ENCODE results near the gene FUZ.

DNA sequence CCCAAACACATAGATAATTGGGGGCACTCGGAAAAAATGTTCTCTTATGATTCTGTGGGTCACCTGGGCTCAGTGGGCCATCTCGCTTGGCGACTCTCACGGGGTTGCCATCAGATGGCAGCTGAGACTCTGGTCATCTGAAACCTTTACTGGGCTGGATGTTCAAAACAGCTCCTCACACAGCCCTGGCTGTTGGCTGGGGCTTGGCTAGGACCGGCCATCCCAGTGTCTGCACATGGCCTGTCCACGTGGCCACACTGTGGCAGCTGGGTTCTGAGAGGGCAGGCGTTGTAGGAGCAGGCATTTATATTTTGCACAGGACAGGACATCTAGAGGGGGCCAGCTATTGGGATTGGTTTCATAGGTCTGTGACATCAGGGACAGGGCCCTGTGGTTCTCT lies 20.5 kb upstream of the FUZ start:
- no peak for TF ChIP-seq CTCF (IDR thresholded peaks at IDR 0.05)
- TF ChIP-seq POLR2A (IDR thresholded peaks at IDR 0.05): no peak
- TF ChIP-seq POLR2AphosphoS5 (IDR thresholded peaks at IDR 0.05): no peak

All from sigmoid colon (tissue), 4 donors.